Neuronal stem cell (in vitro differentiated cells): ENCODE data around the gene SYT6.

ENCODE experiments used
- DNase-seq: peaks from one replicate; pipeline ENCODE4 v3.0.0-alpha.2; 2013; ENCODE audit warnings: low spot score
- H2AFZ ChIP-seq: one replicate; pipeline ENCODE4 v1.6.1; 2013; ENCODE audit warnings: mild to moderate bottlenecking, low read length, inconsistent platforms
- H2AK5ac ChIP-seq: 2 replicates; pipeline ENCODE4 v1.6.1; 2013; ENCODE audit warnings: low read depth, mild to moderate bottlenecking, inconsistent platforms, low read length, moderate library complexity, mixed read lengths
- H2BK120ac ChIP-seq: 2 replicates; pipeline ENCODE4 v1.6.1; 2013; ENCODE audit warnings: low read depth, mild to moderate bottlenecking, inconsistent platforms, low read length, moderate library complexity, mixed read lengths
- H2BK12ac ChIP-seq: one replicate; pipeline ENCODE4 v1.6.1; 2013; ENCODE audit warnings: low read length, inconsistent platforms
- H2BK15ac ChIP-seq: 2 replicates; pipeline ENCODE4 v1.6.1; 2013; ENCODE audit warnings: mild to moderate bottlenecking, low read length, inconsistent platforms, mixed read lengths
- H2BK5ac ChIP-seq: one replicate; pipeline ENCODE4 v1.6.1; 2013; ENCODE audit warnings: inconsistent platforms, mild to moderate bottlenecking, low read length, moderate library complexity
- H3K14ac ChIP-seq: one replicate; pipeline ENCODE4 v1.6.1; 2013; ENCODE audit warnings: low read length, inconsistent platforms
- H3K18ac ChIP-seq: 2 replicates; pipeline ENCODE4 v1.6.1; 2013; ENCODE audit warnings: low read length, inconsistent platforms
- H3K23ac ChIP-seq: 2 replicates; pipeline ENCODE4 v1.6.1; 2013; ENCODE audit warnings: low read depth, mild to moderate bottlenecking, mixed read lengths, low read length, inconsistent platforms; ENCODE audit not compliant: poor library complexity
- H3K27ac ChIP-seq: replicated peaks from 3 replicates; pipeline ENCODE4 v1.5.1; 2013; ENCODE audit warnings: low read length, inconsistent platforms
- H3K27me3 ChIP-seq, 3 experiments: 2 replicates each; pipeline ENCODE4 v1.6.1; 2013; ENCODE audit warnings: low read length in 3 of 3, mild to moderate bottlenecking in 2 of 3, inconsistent platforms in 1 of 3, low read depth in 1 of 3, mixed read lengths in 1 of 3, moderate library complexity in 1 of 3; ENCODE audit not compliant: control insufficient read depth in 3 of 3, insufficient read depth in 3 of 3
- H3K36me3 ChIP-seq, 2 donors: replicated peaks in 1 of 2; 2 replicates each; pipeline ENCODE4 v1.6.1; 2013; ENCODE audit warnings: low read length in 2 of 2; ENCODE audit not compliant: control insufficient read depth in 2 of 2, insufficient read depth in 2 of 2
- H3K4ac ChIP-seq: 2 replicates; pipeline ENCODE4 v1.6.1; 2013; ENCODE audit warnings: inconsistent platforms, mild to moderate bottlenecking, low read length, moderate library complexity
- H3K4me1 ChIP-seq, 2 donors: 1 replicate in 1 of 2; 2 replicates in 1 of 2; pipeline ENCODE4 v1.6.1; 2013; ENCODE audit warnings: low read length in 2 of 2, low read depth in 1 of 2; ENCODE audit not compliant: control insufficient read depth in 2 of 2, insufficient read depth in 1 of 2
- H3K4me2 ChIP-seq: one replicate; pipeline ENCODE4 v1.6.1; 2013; ENCODE audit warnings: mild to moderate bottlenecking, low read length, inconsistent platforms; ENCODE audit not compliant: insufficient read depth, poor library complexity, severe bottlenecking
- H3K4me3 ChIP-seq, 2 donors: 2 replicates each; pipeline ENCODE4 v1.5.1; 2013; ENCODE audit warnings: low read length in 2 of 2, mild to moderate bottlenecking in 2 of 2, inconsistent platforms in 1 of 2, moderate library complexity in 1 of 2
- H3K79me1 ChIP-seq: one replicate; pipeline ENCODE4 v1.6.1; 2013; ENCODE audit warnings: low read depth, mild to moderate bottlenecking, inconsistent platforms, low read length, moderate library complexity
- H3K9ac ChIP-seq: one replicate; pipeline ENCODE4 v1.6.1; 2013; ENCODE audit warnings: mild to moderate bottlenecking, low read depth, low read length, inconsistent platforms; ENCODE audit not compliant: poor library complexity
- H3K9me3 ChIP-seq, 2 donors: replicated peaks in 1 of 2; 2 replicates each; pipeline versions ENCODE3 to v1.6.1; 2013; ENCODE audit warnings: low read length in 2 of 2, mild to moderate bottlenecking in 2 of 2, inconsistent platforms in 1 of 2, low read depth in 1 of 2, mixed read lengths in 1 of 2, moderate library complexity in 1 of 2; ENCODE audit not compliant: control insufficient read depth in 2 of 2, insufficient read depth in 1 of 2
- H4K8ac ChIP-seq: one replicate; pipeline ENCODE4 v1.6.1; 2013; ENCODE audit warnings: low read depth, mild to moderate bottlenecking, inconsistent platforms, low read length, moderate library complexity
- H4K91ac ChIP-seq: one replicate; pipeline ENCODE4 v1.6.1; 2013; ENCODE audit warnings: low read length, low read depth, mild to moderate bottlenecking, inconsistent platforms; ENCODE audit not compliant: poor library complexity
- WGBS, 2 donors: extraction: QIAGEN DNeasy Blood & Tissue Kit; methylation state at CpG; one replicate each; pipeline ENCODE4 v1.1.7; 2013; ENCODE audit warnings: missing lambda C conversion rate in 2 of 2, mixed read lengths in 1 of 2; ENCODE audit not compliant: insufficient read length in 2 of 2, insufficient replicate concordance in 1 of 2; ENCODE audit errors: extremely low coverage in 2 of 2; 5-methylcytosine and 5-hydroxymethylcytosine counted together

The SYT6 gene

DNA sequence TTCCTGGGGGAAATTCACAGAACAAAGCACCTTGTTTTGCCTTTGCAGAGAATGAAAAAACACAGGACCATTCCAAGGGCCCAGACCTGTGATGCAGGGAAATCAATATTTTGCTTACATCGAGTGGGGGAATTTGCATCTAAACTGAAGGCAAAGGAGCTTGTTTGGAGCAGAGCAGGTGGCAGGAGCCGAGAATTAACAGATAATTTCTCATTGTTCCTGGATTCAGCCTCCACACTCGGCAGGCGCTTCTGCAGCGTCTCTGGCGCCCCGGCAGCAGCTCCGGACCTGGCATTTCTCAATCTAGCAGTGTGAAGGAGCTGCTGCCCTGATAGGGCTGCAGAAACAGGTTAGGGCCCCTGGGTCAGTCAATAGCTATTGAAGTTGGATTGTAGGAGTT lies 2.0 kb upstream of the SYT6 start:
- Histone ChIP-seq H2AK5ac (no peak overlapping the region), H2BK120ac (no peak overlapping the region), H3K4me1 (peaks cover 3 to 15% of the 10 kb centered on the region in 2 donors), H3K14ac (no peak overlapping the region), H3K4me3 (no peak overlapping the region), H3K18ac (no peak overlapping the region), H3K4ac (no peak overlapping the region), H2BK5ac (no peak overlapping the region), H3K27me3 (peaks cover 5 to 82% (median 19%) of the 10 kb centered on the region in 3 experiments), H3K27ac (no peak overlapping the region), H2BK15ac (no peak overlapping the region), H2BK12ac (no peak overlapping the region), H3K79me1 (peaks cover 3% of the 10 kb centered on the region), H2AFZ (no peak overlapping the region), H3K36me3 (no peaks in the 10 kb centered on the region), H3K9ac (no peak overlapping the region), H3K23ac (no peak overlapping the region), H3K4me2 (no peak overlapping the region), H4K91ac (no peak overlapping the region), H4K8ac (no peak overlapping the region), H3K9me3 (no peaks in the 10 kb centered on the region)
- no peak for DNase-seq
- no CpG with 5 or more reads among the region's 8 CpGs for WGBS, 2 donors

DNA sequence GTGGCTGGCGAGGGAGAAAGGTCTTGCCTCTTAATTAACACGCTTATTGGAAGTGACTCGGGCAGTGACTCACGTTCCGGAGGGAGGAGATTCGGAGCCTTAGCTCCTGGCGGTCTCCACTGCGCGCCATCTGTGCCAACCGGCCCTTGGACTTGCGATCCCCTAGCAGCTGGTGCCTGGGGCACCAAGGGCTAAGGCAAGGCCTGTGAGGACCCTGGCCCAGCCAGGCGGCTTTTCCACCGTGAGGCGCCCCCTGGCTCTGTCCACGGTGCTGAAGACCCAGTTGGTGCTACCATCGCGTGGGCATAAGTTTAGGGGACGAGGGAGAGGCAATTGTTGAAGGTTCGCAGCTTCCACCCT lies 1.3 kb upstream of the SYT6 start:
- H2AFZ ChIP-seq: no peak overlapping the region
- peaks cover 3% of the 10 kb centered on the region for H3K79me1 ChIP-seq
- peaks cover 5 to 89% (median 19%) of the 10 kb centered on the region in 3 experiments for H3K27me3 ChIP-seq
- no peak for DNase-seq
- no peaks in the 10 kb centered on the region for H3K9me3 ChIP-seq
- no peaks in the 10 kb centered on the region for H3K36me3 ChIP-seq
- no peak overlapping the region for H2AK5ac ChIP-seq
- H3K4ac ChIP-seq: no peak overlapping the region
- no peak overlapping the region for H3K27ac ChIP-seq
- no peak overlapping the region for H2BK12ac ChIP-seq
- no peak overlapping the region for H3K23ac ChIP-seq
- no peak overlapping the region for H3K9ac ChIP-seq
- no peak overlapping the region for H3K14ac ChIP-seq
- H3K4me1 ChIP-seq: peaks cover 3 to 15% of the 10 kb centered on the region in 2 donors
- H2BK120ac ChIP-seq: no peak overlapping the region
- no CpG with 5 or more reads among the region's 19 CpGs for WGBS, 2 donors
- no peak overlapping the region for H2BK5ac ChIP-seq
- H4K8ac ChIP-seq: no peak overlapping the region
- H3K4me3 ChIP-seq: no peak overlapping the region
- no peak overlapping the region for H4K91ac ChIP-seq
- no peak overlapping the region for H2BK15ac ChIP-seq
- no peak overlapping the region for H3K4me2 ChIP-seq
- H3K18ac ChIP-seq: no peak overlapping the region

- peak overlapping the region; percentile 89 for H3K4me2 ChIP-seq
- no CpG with 5 or more reads among the region's 41 CpGs for WGBS, 2 donors
- H2BK5ac ChIP-seq: no peak overlapping the region
- H3K23ac ChIP-seq: no peak overlapping the region
- H2BK120ac ChIP-seq: no peak overlapping the region
- H2AK5ac ChIP-seq: no peak overlapping the region
- H2AFZ ChIP-seq: peak overlapping the region; percentile 95
- H3K9ac ChIP-seq: no peak overlapping the region
- no peak overlapping the region for H3K4me3 ChIP-seq
- no peak overlapping the region for H3K4ac ChIP-seq
- peaks cover 3 to 18% of the 10 kb centered on the region in 2 donors for H3K4me1 ChIP-seq
- no peaks in the 10 kb centered on the region for H3K9me3 ChIP-seq
- no peak for DNase-seq
- H3K27ac ChIP-seq: no peak overlapping the region
- no peak overlapping the region for H2BK15ac ChIP-seq
- H4K8ac ChIP-seq: no peak overlapping the region
- no peak overlapping the region for H3K18ac ChIP-seq
- peaks cover 5 to 95% (median 19%) of the 10 kb centered on the region in 3 experiments for H3K27me3 ChIP-seq
- peak overlapping the region; percentile 41 for H3K14ac ChIP-seq
- no peak overlapping the region for H2BK12ac ChIP-seq
- H3K79me1 ChIP-seq: peaks cover 3% of the 10 kb centered on the region
- H3K36me3 ChIP-seq: no peaks in the 10 kb centered on the region
- H4K91ac ChIP-seq: no peak overlapping the region
These were observed 685 bp upstream of the SYT6 start for GRCh38 chr1:114154146-114154962.

DNA sequence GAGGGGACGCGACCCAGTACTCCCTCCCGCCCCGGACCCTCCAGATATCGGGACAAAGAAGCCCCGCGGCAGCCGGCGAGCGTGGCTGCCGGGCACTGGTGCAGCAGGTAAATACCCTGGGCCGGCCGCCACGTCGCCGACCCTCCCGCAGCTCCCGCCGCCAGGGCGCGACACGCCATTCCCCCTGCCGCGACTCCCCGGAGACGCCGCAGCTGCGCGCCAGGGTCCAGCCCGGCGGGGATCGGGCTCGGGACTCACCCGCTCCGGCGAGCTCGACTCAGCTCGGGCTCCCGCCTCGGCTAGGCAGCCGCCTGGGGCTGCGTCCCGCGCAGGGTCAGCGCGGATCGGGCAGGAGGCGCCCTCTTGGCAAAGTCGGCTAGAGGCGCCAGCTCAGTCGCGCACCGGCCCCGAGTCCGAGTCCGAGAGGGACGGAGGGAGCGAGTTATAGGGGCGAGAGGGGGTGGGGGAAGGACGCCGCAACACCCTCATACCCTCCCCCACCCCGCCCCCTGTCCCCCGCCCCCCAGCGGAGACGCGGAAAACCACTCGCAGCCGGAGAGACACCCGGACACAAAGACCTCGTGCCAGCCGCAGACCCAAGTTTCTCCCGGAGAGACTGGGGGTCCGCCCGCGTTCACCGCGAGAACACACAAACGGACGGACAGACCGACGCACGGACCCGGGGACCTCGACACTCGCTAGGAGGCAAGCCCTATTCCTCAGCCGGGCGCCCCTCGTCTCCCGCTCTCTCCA lies 985 bp downstream of the SYT6 start:
- Histone ChIP-seq H3K23ac (peak overlapping the region; percentile 49), H2BK15ac (peak overlapping the region; percentile 91), H2BK120ac (no peak overlapping the region), H3K18ac (peak overlapping the region; percentile 97), H3K9me3 (no peaks in the 10 kb centered on the region), H3K79me1 (peaks cover 3% of the 10 kb centered on the region), H2AFZ (peak overlapping the region; percentile 95), H3K4ac (no peak overlapping the region), H3K14ac (peak overlapping the region; percentile 27), H3K9ac (peak overlapping the region; percentile 89), H2AK5ac (no peak overlapping the region), H3K4me3 (peak overlapping the region; percentile 36 to 93), H3K27me3 (peaks cover 5 to 83% (median 19%) of the 10 kb centered on the region in 3 experiments), H3K36me3 (no peaks in the 10 kb centered on the region), H4K91ac (no peak overlapping the region), H4K8ac (no peak overlapping the region), H2BK5ac (peak overlapping the region; percentile 28), H3K27ac (no peak overlapping the region), H3K4me2 (peak overlapping the region; percentile 89), H3K4me1 (peaks cover 3 to 28% of the 10 kb centered on the region in 2 donors), H2BK12ac (peak overlapping the region; percentile 30)
- WGBS, 2 donors: no CpG with 5 or more reads among the region's 89 CpGs
- no peak for DNase-seq
